ENCODE measurements around the gene ZNF541.
"Not testable (repeated sequence)": the region's sequence is repeated elsewhere in the genome, so short reads cannot be mapped to it uniquely, and the experiment has no call there.

The ZNF541 gene

DNA sequence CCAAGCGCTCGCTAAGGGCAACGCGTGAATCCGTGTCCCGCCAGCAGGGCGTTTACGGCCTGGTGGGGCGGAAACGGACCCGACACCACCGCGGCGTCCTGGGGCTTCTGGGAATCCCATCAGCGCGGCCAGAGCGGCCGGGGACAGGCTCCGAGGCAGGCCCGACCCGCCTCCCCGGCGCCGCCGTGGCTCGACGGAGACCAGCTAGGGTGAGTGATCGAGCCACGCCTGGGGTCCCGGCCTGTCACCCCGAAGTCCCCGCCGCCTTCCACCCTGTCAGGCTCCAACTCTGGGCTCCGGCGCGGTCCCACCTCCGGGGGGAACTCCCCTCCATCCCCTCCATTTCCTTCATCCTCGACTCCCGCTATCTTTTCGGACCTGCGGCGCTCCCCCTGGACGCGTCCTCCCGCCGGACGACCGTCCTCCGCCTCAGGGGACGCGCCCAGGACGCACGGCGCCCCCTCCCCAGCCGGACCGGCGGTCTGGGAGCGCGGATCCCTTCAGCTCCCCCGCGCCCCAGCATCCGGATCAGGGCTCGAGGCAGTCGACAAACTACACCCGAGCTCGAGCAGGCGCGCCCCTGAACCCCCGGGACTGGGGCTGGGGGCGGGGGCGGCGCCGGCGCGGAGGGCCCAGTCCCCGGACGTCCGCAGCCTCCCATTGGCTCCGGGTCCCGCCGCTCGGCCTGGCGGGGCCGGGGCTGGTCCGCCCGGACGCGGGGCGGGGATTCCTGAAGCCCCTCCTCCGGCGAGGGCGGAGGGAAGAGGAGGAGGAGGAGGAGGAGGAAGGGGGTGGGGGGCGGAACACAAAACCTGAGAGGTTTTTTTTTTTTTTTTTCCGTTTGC, 35.3 kb upstream of the ZNF541 start:
- peak; percentile 93 for DNase-seq (ENCODE audit: low read depth)
- TF ChIP-seq, protein P1, sequence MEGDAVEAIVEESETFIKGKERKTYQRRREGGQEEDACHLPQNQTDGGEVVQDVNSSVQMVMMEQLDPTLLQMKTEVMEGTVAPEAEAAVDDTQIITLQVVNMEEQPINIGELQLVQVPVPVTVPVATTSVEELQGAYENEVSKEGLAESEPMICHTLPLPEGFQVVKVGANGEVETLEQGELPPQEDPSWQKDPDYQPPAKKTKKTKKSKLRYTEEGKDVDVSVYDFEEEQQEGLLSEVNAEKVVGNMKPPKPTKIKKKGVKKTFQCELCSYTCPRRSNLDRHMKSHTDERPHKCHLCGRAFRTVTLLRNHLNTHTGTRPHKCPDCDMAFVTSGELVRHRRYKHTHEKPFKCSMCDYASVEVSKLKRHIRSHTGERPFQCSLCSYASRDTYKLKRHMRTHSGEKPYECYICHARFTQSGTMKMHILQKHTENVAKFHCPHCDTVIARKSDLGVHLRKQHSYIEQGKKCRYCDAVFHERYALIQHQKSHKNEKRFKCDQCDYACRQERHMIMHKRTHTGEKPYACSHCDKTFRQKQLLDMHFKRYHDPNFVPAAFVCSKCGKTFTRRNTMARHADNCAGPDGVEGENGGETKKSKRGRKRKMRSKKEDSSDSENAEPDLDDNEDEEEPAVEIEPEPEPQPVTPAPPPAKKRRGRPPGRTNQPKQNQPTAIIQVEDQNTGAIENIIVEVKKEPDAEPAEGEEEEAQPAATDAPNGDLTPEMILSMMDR (IDR thresholded peaks at IDR 0.05; ENCODE audit: low read length, missing control alignments), result peak; percentile 17
- H3K4me3 ChIP-seq (replicated peaks; ENCODE audit: low read depth, low read length), result peak overlapping the region; percentile 88

DNA sequence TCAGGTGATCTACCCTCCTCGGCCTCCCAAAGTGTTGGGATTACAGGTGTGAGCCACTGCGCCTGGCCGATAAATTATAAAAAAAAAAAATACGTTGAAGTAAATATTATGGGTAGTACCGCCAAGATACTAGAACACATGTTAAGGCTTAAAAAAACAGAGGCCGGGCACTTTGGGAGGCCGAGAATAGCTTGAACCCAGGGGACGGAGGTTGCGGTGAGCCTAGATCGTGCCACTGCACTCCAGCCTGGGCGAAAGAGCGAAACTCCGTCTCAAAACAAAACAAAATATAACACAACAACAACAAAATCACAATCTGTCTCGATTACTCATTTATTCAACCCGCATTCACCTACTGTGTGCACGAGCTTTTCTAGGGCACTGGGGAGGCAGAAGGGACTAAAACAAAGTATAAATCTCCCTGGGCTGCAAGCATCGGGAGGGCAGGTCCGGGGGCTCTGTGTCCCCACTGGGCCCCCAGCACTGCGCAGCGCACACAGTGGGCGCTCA, 34.7 kb upstream of the ZNF541 start:
- TF ChIP-seq, protein P1 (IDR thresholded peaks at IDR 0.05; ENCODE audit: low read length, missing control alignments), result no peak
- DNase-seq (ENCODE audit: low read depth), result no peak
- peak overlapping the region; percentile 88 for H3K4me3 ChIP-seq (replicated peaks; ENCODE audit: low read depth, low read length)

DNA sequence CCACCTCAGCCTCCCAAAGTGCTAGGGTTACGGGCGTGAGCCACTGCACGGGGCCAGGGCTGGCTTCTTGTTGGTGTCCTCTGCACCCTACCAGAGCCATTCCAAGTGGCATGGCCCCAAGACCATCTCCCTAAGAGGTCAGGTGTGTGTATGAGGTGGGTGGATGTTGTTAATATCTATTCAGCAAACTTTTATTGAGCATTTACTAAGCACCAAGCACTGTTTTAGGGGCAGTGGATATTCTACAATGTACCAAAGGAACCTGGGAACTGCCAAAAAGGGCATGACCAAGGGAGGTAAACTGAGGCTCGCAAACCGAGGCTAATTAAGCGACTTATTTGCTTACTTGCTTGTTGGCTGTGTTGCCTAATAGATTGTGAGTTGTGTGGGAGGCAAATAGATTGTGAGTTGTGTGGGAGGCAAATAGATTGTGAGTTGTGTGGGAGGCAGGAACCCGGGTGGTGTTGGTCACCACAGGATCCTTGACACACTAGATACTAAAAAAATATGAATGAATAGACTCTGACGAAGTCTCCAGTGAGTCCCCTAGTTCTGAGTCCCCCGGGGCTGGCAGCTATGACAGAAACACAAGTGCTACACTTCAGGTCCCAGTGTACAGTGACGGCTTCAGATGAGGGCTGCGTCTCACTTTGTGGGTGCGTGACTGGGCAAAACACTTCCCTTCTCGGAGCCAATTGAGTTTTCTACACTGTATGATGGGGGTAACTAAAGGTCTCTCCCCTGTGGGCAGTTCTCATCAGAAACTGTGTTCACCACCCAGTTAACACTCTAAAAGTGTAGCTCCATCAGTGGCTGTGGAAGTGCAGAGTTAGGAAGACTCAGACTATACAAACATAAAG, 31.0 kb upstream of the ZNF541 start:
- no peak for DNase-seq (ENCODE audit: low read depth)
- TF ChIP-seq, protein P1 (IDR thresholded peaks at IDR 0.05; ENCODE audit: low read length, missing control alignments), result no peak
- no peak overlapping the region for H3K4me3 ChIP-seq (replicated peaks; ENCODE audit: low read depth, low read length)

DNA sequence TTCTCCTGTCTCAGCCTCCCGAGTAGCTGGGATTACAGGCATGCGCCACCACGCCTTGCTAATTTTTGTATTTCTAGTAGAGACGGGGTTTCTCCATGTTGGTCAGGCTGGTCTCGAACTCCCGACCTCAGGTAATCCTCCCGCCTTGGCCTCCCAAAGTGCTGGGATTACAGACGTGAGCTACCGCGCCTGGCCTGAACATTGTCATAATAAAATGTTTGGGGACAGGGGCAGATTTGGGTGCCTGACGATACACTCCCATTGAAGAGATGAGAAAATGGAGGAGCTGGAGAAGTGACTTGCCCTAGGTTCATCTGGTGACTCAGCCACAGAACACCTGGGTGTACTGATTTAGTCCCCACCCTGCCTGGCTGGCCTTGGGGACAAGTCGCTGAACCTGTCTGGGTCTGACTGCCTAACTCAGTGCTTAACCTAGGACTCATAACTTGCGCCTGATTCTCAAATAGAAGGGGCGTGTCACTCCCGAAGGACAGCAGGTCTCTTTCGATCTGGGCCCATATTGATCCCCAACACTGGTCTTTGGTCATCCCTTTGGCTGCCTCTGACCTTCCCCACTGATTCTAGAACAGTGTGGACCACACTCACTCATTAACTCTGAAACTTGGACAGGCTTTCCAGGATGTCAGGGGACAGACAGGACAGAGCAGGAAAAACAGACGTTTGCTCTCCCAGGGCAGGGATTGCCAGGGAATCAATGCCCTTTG, 28.4 kb upstream of the ZNF541 start:
- peak overlapping the region; percentile 57 for H3K4me3 ChIP-seq (replicated peaks; ENCODE audit: low read depth, low read length)
- DNase-seq (ENCODE audit: low read depth), result no peak
- TF ChIP-seq, protein P1 (IDR thresholded peaks at IDR 0.05; ENCODE audit: low read length, missing control alignments), result no peak

DNA sequence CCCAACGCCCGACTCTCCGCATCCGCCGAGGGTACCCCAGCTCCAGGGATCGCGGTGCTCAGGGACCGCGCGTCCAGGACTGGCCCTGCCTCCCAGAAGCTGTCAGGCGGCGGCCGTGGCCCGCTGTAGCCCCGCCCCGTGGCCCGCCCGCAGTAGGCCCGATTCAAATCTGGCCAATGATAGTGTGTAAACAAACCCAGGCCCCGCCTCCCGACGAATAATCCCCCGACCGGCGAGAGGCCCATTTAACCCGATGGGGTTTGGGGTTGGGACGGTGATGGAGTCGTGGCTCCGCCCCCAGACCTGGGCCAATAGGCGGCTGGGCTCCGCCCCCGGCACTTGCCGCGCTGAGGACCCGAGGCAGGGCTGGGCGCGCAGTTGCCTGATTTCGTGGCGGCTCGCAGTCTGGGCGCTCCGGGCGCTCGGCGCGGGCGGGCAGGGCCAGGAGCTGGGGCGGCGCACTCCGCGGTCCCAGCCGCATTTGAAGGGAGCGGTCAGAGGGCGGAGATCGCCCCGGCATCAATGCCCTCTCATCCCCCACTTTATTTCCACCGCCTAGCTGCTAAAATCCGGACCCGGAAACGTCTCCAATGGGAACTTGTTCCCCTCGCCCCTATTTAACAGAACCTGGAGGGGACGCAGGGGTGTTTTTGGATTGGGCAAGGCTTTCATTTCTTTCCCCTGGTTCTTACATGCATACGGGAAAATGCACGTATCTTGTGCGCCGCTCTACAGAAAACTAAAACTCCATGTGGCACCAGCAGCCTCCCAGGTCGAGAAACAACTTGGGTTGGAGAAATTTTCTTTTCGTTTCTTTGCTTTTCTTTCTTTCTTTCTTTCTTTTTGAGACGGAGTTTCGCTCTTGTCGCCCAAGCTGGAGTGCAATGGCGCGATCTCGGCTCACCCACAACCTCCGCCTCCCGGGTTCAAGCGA, 27.6 kb upstream of the ZNF541 start:
- TF ChIP-seq, protein P1 (IDR thresholded peaks at IDR 0.05; ENCODE audit: low read length, missing control alignments), result no peak

DNA sequence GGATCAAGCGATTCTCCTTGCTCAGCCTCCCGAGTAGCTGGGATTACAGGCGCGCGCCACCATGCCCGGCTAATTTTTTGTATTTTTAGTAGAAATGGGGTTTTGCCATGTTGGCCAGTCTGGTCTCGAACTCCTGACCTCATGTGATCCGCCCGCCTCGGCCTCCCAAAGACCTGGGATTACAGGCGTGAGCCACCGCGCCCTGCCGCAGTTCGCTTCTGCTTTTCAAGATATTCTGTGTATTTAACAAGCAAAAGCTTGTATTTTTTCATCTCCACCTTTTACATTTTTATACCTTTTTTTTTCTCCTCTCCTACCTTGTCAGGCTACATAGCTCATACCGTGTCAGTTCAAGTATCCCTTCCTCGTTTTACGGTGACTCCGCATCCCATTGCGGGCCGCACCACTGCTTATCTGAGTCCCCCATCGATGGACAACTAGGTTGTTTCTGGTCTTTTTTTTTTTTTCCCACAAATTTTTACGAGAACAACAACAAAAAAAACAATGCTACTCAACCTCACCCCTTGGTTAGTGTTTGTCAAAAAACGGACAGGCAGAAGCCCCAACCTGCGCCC, 26.8 kb upstream of the ZNF541 start:
- peak overlapping the region; percentile 52 for H3K4me3 ChIP-seq (replicated peaks; ENCODE audit: low read depth, low read length)
- DNase-seq (ENCODE audit: low read depth), result not testable (repeated sequence)

More for the DNA sequence above, 27.6 kb upstream of the ZNF541 start:
- peak; percentile 99 for DNase-seq (ENCODE audit: low read depth)
- H3K4me3 ChIP-seq (replicated peaks; ENCODE audit: low read depth, low read length), result peak overlapping the region; percentile 57

All from fibroblast of pulmonary artery (primary cell).